Skeletal muscle cell (primary cell): ENCODE measurements around the gene CASP8.
A peak's percentile ranks its signal among the peaks of the same experiment; 100 is the strongest.
"Not testable (repeated sequence)": the region's sequence is repeated elsewhere in the genome, so short reads cannot be mapped to it uniquely, and the experiment has no call there.

ENCODE experiments used
- DNase-seq: peaks from one replicate; pipeline ENCODE4 v3.0.0-alpha.2; 2010; ENCODE audit warnings: low read depth
- H3K4me3 ChIP-seq: 2 replicates; pipeline ENCODE4 v1.5.1; 2011; ENCODE audit warnings: low read depth, mild to moderate bottlenecking, control low read depth, low read length, moderate library complexity

The CASP8 gene

GRCh38 chr2:201239167-201239935 lies 21.0 kb upstream of the CASP8 start:
- not testable (repeated sequence) for H3K4me3 ChIP-seq, DNase-seq

- no peak overlapping the region for H3K4me3 ChIP-seq
- no peak for DNase-seq
These were observed 17.6 kb upstream of the CASP8 start for GRCh38 chr2:201242571-201243277.

- H3K4me3 ChIP-seq: no peak overlapping the region
- no peak for DNase-seq
These were observed 15.5 kb upstream of the CASP8 start for GRCh38 chr2:201244829-201245228.

GRCh38 chr2:201246280-201246679 lies 14.1 kb upstream of the CASP8 start:
- no peak for DNase-seq
- H3K4me3 ChIP-seq: no peak overlapping the region

- DNase-seq: no peak
- H3K4me3 ChIP-seq: no peak overlapping the region
These were observed 12.0 kb upstream of the CASP8 start for GRCh38 chr2:201248288-201248844.

- no peak for DNase-seq
- no peak overlapping the region for H3K4me3 ChIP-seq
These were observed 10.4 kb upstream of the CASP8 start for GRCh38 chr2:201249889-201250288.

GRCh38 chr2:201250741-201251140 lies 9.6 kb upstream of the CASP8 start:
- no peak for DNase-seq
- H3K4me3 ChIP-seq: no peak overlapping the region

GRCh38 chr2:201254081-201254730 lies 6.1 kb upstream of the CASP8 start:
- no peak for DNase-seq
- no peak overlapping the region for H3K4me3 ChIP-seq

- H3K4me3 ChIP-seq: no peak overlapping the region
- no peak for DNase-seq
These were observed 4.8 kb upstream of the CASP8 start for GRCh38 chr2:201255408-201256033.

GRCh38 chr2:201256082-201256481 lies 4.3 kb upstream of the CASP8 start:
- DNase-seq: no peak
- no peak overlapping the region for H3K4me3 ChIP-seq

- no peak for DNase-seq
- peak overlapping the region; percentile 74 for H3K4me3 ChIP-seq
These were observed 2.9 kb upstream of the CASP8 start for GRCh38 chr2:201257381-201257955.

- DNase-seq: peak; percentile 52
- H3K4me3 ChIP-seq: peak overlapping the region; percentile 74
These were observed 2.2 kb upstream of the CASP8 start for GRCh38 chr2:201257956-201258665.

- peak overlapping the region; percentile 74 for H3K4me3 ChIP-seq
- DNase-seq: no peak
These were observed 1.4 kb upstream of the CASP8 start for GRCh38 chr2:201258666-201259615.

- DNase-seq: no peak
These were observed 1.1 kb downstream of the CASP8 start for GRCh38 chr2:201261471-201261870.

GRCh38 chr2:201261906-201262305 lies 1.6 kb downstream of the CASP8 start:
- no peak for DNase-seq
- no peak overlapping the region for H3K4me3 ChIP-seq

More at GRCh38 chr2:201261471-201261870, 1.1 kb downstream of the CASP8 start:
- no peak overlapping the region for H3K4me3 ChIP-seq

- no peak overlapping the region for H3K4me3 ChIP-seq
- no peak for DNase-seq
These were observed 2.4 kb downstream of the CASP8 start for GRCh38 chr2:201262718-201263117.

- DNase-seq: no peak
- H3K4me3 ChIP-seq: no peak overlapping the region
These were observed 3.4 kb downstream of the CASP8 start for GRCh38 chr2:201263779-201264178.
